ENCODE measurements around the gene SLC4A2.

Gene SLC4A2

GRCh38 chr7:151125470-151125845 lies 66.1 kb downstream of the SLC4A2 start:
- no peaks in the 10 kb centered on the region for H3K9me2 ChIP-seq (replicated peaks; ENCODE audit: insufficient read depth, low read length)
- no peaks in the 10 kb centered on the region for H4K20me1 ChIP-seq (ENCODE audit: insufficient read depth, low read length)
- H3K4me3 ChIP-seq (ENCODE audit: low read length), result no peak overlapping the region

GRCh38 chr7:151125846-151126481 lies 66.6 kb downstream of the SLC4A2 start:
- Histone ChIP-seq H2AFZ (ENCODE audit: low read length) (no peak overlapping the region), H3K4me3 (ENCODE audit: low read length) (no peak overlapping the region), H3F3A (ENCODE audit: insufficient read depth, low read length) (no peaks in the 10 kb centered on the region), H3K36me3 (replicated peaks; ENCODE audit: insufficient read depth, low read length) (no peaks in the 10 kb centered on the region), H3K79me2 (ENCODE audit: low read length) (no peaks in the 10 kb centered on the region), H3K9ac (ENCODE audit: low read length) (no peak overlapping the region), H4K20me1 (ENCODE audit: insufficient read depth, low read length) (no peaks in the 10 kb centered on the region), H3K9me2 (replicated peaks; ENCODE audit: insufficient read depth, low read length) (no peaks in the 10 kb centered on the region), H3K27ac (ENCODE audit: low read length) (no peak overlapping the region), H3K4me2 (ENCODE audit: low read depth, low read length) (no peak overlapping the region), H3K9me3 (replicated peaks; ENCODE audit: insufficient read depth, low read length) (no peaks in the 10 kb centered on the region), H3K4me1 (ENCODE audit: low read length) (no peaks in the 10 kb centered on the region), H3K27me3 (replicated peaks; ENCODE audit: insufficient read depth, low read length) (no peaks in the 10 kb centered on the region)
- TF ChIP-seq CTCF (IDR thresholded peaks at IDR 0.05; ENCODE audit: low read length) (no peak), EZH2 (optimal IDR thresholded peaks at IDR 0.05; ENCODE audit: low read depth, low read length) (no peak), EZH2phosphoT487 (IDR thresholded peaks at IDR 0.05; ENCODE audit: low read length) (no peak)
- no peak for DNase-seq

More at GRCh38 chr7:151125470-151125845, 66.1 kb downstream of the SLC4A2 start:
- Histone ChIP-seq H3K27me3 (replicated peaks; ENCODE audit: insufficient read depth, low read length) (no peaks in the 10 kb centered on the region), H3K79me2 (ENCODE audit: low read length) (no peaks in the 10 kb centered on the region), H3F3A (ENCODE audit: insufficient read depth, low read length) (no peaks in the 10 kb centered on the region), H3K4me2 (ENCODE audit: low read depth, low read length) (no peak overlapping the region), H3K36me3 (replicated peaks; ENCODE audit: insufficient read depth, low read length) (no peaks in the 10 kb centered on the region), H3K4me1 (ENCODE audit: low read length) (no peaks in the 10 kb centered on the region), H3K9me3 (replicated peaks; ENCODE audit: insufficient read depth, low read length) (no peaks in the 10 kb centered on the region), H2AFZ (ENCODE audit: low read length) (no peak overlapping the region), H3K9ac (ENCODE audit: low read length) (no peak overlapping the region), H3K27ac (ENCODE audit: low read length) (no peak overlapping the region)
- no peak for DNase-seq
- TF ChIP-seq CTCF (IDR thresholded peaks at IDR 0.05; ENCODE audit: low read length) (no peak), EZH2phosphoT487 (IDR thresholded peaks at IDR 0.05; ENCODE audit: low read length) (no peak)

Measured in MM.1S (cell line).